ENCODE data around the gene NTSR1. TPM values are rescaled to one million over a fixed set of nuclear protein-coding genes. Genes with fewer than 3 reads are reported as not detected.

NTSR1 gene
- total and polyA plus RNA-seq, 2 of the 13 experiments (the other 11 are each of a cell fraction or from before 2014, with no cell fraction given), result 0.09 to 0.12 TPM

DNA sequence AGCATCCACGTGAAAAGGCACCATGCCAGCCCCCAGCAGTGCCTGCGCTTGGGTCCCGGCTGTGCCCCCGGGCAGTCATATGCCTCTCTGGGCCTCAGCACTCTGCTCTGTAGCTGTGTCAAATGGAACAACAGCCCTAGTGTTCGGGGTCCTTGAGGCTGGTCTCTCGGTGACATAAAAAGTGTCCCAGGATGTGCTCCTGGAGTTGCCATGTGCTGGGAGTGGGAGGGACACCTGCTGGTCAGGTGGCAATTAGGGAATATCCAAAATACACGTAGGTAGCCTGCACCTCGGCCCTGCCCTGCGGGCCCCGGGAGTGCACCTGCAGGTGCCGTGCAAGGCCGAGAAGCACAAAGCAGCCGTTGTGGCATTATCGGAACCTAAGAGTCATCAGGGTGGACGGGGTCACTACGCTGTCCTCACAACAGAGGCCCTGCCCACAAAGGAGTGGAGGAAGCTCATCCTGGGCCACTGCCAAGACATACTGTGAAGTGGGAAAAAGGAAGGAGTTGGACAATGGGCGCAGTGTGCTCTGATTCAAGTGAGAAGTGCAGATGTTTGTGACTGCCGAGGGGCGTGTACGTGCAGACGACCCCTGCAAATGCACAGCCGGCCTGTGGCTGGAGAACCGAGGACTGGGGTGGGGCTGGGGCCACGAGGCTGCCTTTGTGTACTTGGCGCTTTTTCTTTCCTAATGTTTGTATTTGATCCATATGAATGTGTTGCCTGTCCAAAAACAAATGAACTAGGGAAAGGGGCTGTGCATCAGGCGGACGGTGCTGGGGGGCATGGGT lies 41.7 kb upstream of the NTSR1 start (continued):
- TF ChIP-seq, protein P1, sequence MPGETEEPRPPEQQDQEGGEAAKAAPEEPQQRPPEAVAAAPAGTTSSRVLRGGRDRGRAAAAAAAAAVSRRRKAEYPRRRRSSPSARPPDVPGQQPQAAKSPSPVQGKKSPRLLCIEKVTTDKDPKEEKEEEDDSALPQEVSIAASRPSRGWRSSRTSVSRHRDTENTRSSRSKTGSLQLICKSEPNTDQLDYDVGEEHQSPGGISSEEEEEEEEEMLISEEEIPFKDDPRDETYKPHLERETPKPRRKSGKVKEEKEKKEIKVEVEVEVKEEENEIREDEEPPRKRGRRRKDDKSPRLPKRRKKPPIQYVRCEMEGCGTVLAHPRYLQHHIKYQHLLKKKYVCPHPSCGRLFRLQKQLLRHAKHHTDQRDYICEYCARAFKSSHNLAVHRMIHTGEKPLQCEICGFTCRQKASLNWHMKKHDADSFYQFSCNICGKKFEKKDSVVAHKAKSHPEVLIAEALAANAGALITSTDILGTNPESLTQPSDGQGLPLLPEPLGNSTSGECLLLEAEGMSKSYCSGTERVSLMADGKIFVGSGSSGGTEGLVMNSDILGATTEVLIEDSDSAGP (CRISPR knock-in tag; IDR thresholded peaks at IDR 0.05; ENCODE audit: borderline replicate concordance), result peak; percentile 87; the same call in 1 of the 2 replicates
- TF ChIP-seq SOX5 (CRISPR knock-in tag; IDR thresholded peaks at IDR 0.05; ENCODE audit: borderline replicate concordance) (peak; percentile 98), NFE2L1 (CRISPR knock-in tag; IDR thresholded peaks at IDR 0.05; ENCODE audit: borderline replicate concordance) (0 out of 2 replicates have a peak, but pooled peaks have one; percentile 9), CEBPB (IDR thresholded peaks at IDR 0.05; ENCODE audit: borderline replicate concordance, low read depth, low read length) (no peak), MED8 (CRISPR knock-in tag; IDR thresholded peaks at IDR 0.05; ENCODE audit: insufficient replicate concordance) (peak; percentile 88), ZNF776 (CRISPR knock-in tag; IDR thresholded peaks at IDR 0.05) (0 out of 2 replicates have a peak, but pooled peaks have one; percentile 24), SIX1 (CRISPR knock-in tag; IDR thresholded peaks at IDR 0.05; ENCODE audit: borderline replicate concordance) (no peak), ZNF577 (CRISPR knock-in tag; IDR thresholded peaks at IDR 0.05; ENCODE audit: borderline replicate concordance, low read depth) (no peak)
- TF ChIP-seq, protein P2, sequence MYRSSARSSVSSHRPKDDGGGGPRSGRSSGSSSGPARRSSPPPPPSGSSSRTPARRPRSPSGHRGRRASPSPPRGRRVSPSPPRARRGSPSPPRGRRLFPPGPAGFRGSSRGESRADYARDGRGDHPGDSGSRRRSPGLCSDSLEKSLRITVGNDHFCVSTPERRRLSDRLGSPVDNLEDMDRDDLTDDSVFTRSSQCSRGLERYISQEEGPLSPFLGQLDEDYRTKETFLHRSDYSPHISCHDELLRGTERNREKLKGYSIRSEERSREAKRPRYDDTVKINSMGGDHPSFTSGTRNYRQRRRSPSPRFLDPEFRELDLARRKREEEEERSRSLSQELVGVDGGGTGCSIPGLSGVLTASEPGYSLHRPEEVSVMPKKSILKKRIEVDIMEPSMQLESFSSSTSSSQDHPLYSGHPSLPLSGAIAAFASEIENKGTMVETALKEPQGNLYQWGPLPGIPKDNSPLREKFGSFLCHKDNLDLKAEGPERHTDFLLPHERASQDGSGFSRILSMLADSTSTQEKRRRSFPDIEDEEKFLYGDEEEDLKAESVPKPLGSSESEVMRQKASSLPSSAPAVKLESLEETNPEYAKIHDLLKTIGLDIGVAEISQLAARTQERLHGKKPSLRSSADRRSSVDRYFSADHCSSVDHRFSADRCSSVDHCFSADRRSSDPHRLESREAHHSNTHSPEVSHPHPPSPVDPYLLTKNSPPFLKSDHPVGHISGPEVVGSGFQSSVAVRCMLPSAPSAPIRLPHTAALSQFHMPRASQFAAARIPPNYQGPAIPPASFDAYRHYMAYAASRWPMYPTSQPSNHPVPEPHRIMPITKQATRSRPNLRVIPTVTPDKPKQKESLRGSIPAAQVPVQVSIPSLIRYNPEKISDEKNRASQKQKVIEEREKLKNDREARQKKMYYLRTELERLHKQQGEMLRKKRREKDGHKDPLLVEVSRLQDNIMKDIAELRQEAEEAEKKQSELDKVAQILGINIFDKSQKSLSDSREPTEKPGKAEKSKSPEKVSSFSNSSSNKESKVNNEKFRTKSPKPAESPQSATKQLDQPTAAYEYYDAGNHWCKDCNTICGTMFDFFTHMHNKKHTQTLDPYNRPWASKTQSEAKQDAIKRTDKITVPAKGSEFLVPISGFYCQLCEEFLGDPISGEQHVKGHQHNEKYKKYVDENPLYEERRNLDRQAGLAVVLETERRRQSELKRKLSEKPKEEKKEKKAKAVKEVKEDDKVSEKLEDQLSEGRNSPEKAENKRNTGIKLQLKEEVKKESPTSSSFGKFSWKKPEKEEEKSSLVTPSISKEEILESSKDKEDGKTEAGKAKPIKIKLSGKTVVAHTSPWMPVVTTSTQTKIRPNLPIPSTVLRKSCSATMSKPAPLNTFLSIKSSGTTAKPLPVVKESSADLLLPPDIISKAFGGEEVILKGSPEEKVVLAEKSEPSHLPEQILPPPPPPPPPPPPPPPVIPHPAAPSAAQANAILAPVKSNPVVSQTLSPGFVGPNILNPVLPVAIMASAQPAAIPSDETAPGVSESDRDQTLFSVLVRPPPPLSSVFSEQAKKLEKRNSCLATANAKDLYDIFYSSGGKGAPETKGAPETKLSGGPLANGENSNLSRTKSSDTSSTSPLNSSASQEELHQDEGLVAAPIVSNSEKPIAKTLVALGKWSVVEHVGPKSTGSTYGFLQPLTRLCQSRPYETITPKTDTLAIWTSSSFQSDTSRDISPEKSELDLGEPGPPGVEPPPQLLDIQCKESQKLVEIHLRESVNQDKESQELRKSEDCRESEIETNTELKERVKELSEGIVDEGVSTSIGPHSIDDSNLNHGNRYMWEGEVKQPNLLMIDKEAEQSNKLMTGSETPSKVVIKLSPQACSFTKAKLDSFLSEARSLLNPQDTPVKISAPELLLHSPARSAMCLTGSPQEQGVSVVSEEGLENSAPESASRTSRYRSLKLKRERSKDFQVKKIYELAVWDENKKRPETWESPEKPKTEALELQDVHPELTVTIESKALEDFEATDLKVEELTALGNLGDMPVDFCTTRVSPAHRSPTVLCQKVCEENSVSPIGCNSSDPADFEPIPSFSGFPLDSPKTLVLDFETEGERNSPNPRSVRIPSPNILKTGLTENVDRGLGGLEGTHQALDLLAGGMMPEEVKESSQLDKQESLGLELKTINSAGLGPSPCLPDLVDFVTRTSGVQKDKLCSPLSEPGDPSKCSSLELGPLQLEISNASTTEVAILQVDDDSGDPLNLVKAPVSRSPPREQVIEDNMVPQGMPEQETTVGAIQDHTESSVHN (CRISPR knock-in tag; IDR thresholded peaks at IDR 0.05), result peak; percentile 85; the same call in 1 of the 2 replicates
- TF ChIP-seq, protein P3, sequence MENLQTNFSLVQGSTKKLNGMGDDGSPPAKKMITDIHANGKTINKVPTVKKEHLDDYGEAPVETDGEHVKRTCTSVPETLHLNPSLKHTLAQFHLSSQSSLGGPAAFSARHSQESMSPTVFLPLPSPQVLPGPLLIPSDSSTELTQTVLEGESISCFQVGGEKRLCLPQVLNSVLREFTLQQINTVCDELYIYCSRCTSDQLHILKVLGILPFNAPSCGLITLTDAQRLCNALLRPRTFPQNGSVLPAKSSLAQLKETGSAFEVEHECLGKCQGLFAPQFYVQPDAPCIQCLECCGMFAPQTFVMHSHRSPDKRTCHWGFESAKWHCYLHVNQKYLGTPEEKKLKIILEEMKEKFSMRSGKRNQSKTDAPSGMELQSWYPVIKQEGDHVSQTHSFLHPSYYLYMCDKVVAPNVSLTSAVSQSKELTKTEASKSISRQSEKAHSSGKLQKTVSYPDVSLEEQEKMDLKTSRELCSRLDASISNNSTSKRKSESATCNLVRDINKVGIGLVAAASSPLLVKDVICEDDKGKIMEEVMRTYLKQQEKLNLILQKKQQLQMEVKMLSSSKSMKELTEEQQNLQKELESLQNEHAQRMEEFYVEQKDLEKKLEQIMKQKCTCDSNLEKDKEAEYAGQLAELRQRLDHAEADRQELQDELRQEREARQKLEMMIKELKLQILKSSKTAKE (CRISPR knock-in tag; IDR thresholded peaks at IDR 0.05; ENCODE audit: borderline replicate concordance), result peak; percentile 92
- TF ChIP-seq, protein P4, sequence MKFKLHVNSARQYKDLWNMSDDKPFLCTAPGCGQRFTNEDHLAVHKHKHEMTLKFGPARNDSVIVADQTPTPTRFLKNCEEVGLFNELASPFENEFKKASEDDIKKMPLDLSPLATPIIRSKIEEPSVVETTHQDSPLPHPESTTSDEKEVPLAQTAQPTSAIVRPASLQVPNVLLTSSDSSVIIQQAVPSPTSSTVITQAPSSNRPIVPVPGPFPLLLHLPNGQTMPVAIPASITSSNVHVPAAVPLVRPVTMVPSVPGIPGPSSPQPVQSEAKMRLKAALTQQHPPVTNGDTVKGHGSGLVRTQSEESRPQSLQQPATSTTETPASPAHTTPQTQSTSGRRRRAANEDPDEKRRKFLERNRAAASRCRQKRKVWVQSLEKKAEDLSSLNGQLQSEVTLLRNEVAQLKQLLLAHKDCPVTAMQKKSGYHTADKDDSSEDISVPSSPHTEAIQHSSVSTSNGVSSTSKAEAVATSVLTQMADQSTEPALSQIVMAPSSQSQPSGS (CRISPR knock-in tag; IDR thresholded peaks at IDR 0.05), result no peak; the same call in 1 of the 2 replicates
